HG03521 (cell line): Measurements from ENCODE around the gene SAMD10.
"Not testable (repeated sequence)": the region's sequence is repeated elsewhere in the genome, so short reads cannot be mapped to it uniquely, and the experiment has no call there.

Experiments
- ATAC-seq: cut with Tn5 transposase; IDR thresholded peaks from one replicate; pipeline ENCODE4 v1.9.1; 2021; ENCODE audit warnings: mild to moderate bottlenecking, moderate library complexity; ENCODE audit not compliant: unreplicated experiment

Gene SAMD10

DNA sequence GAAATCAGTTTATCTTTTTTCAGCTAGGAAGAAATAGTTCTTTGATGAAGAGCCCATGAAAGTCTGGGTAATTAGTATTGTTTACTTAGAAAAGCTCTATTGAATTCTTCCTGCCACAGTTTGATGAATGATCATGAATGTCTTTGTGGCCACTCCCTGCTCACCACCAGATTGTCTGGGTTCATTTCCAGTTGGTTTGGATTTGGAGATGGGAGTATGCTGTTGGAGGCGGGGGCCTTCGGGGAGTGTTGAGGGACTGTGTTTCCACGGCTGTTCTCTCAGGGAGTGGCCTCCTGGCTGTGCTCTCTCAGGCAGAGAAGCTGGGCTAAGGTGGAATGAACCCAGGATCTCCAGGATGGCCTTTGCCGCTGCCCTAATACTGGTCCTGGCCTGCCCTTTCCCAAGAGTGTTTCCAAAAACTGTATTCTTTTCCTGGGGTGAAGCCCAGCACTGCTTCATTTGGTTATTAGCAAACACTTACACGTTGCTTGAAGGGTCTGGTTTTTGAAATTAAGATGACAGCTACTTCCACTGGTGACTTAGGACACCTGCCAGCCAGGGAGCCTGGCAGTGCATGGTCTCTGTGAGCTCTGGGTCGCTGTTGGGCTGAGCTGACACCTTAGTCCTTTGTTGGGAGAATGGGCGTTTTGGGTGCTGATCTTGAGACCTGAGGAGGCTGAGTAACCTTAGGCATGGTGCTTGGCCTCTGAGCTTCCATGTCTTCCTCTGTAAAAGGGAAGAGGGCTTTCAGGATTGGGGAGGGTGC lies 24.7 kb upstream of the SAMD10 start:
- ATAC-seq: no peak

DNA sequence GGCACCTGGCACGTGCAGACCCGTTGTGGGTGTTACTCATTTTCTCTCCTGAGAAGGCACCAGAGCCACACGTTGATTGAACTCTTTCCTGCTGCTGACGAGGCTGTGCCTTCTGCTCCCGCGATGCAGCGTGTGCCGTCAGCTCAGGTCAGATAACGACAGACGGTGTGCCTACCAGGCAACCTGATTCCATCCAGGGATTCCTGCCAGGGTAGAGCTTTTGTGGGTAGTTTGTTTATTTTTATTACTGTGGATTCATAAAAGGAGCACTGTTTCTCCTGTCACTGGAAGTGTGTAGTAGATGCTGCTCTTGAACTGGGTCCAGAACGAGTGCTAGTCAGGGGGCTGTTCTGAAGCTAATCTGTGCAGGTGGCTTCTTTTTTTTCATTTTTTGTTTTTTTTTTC lies 22.2 kb upstream of the SAMD10 start:
- no peak for ATAC-seq

DNA sequence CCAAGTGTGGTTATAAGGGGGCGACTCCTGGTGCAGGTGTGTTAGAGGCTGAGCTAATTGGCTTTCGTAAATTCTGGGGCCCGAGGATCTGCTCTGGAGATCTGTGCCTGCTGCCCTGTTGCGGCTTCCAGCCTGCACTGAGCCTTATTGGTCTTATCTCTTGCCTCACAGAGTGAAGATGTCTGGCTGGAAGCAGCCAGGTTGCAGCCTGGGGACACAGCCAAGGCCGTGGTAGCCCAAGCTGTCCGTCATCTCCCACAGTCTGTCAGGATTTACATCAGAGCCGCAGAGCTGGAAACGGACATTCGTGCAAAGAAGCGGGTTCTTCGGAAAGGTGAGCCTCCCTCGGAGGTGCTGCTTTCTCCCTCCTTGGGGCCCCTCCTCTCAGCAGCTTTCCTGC lies 21.5 kb upstream of the SAMD10 start:
- no peak for ATAC-seq

DNA sequence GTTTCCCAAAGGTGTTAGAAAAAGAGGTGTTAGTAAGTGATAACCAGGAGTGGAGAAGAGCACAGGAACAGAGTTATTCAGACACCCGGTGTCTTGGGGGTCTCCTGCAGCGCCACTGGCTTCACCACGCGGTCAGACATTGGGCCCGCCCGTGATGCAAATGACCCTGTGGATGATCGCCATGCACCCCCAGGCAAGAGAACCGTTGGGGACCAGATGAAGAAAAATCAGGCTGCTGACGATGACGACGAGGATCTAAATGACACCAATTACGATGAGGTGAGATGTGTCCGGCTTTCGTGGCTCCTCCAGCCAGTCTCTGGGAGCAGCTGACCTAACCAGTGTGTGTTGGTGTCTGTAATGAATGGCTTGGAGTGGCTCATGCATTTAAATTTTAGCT lies 3.5 kb upstream of the SAMD10 start:
- no peak for ATAC-seq

DNA sequence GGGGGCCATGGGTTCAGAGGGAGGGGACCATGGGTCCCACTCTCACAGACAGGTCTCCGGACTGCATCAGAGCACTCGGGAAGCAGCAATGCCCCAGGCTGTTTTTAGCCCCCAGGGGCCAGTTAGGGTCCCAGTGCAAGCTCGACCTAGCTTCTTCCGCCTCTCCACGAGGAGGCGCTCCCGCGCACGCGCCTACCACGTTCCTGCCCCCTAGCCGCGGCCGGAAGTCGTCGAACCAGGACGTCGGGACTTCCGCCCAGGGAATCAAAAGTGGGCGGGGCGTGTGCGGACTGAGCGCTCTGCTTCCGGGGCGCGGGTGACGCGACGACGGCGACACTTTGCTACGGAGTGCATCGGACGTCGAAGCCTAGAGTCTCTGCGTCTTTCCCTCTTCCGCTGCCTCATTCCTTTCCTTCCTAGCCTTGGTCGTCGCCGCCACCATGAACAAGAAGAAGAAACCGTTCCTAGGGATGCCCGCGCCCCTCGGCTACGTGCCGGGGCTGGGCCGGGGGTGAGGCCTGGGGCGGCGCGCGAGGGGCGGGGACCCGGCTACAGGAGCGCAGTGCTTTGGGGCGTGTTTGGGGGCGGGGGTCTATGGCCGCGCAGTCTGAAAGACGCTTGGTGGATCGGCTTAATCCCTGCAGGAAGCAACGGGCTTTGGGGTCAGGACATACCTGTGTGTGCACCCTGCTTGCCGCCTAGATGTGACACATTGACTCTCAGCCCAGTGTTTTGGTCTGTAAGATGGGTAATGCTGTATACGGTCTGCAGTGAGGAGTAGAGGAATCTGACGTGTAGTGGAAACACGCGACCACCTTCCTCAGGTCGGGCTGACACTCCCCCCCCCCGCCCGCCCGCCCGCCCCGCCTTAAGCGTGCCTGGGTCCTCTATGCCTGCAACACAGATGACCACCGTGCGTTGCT lies 1.6 kb upstream of the SAMD10 start, which contains the start of gene PRPF6:
PRPF6 (plus strand) TSS at position 327 of the 923 bp plus-strand sequence; CDS start at position 441, 114 bp downstream.
- peak; percentile 53 for ATAC-seq

DNA sequence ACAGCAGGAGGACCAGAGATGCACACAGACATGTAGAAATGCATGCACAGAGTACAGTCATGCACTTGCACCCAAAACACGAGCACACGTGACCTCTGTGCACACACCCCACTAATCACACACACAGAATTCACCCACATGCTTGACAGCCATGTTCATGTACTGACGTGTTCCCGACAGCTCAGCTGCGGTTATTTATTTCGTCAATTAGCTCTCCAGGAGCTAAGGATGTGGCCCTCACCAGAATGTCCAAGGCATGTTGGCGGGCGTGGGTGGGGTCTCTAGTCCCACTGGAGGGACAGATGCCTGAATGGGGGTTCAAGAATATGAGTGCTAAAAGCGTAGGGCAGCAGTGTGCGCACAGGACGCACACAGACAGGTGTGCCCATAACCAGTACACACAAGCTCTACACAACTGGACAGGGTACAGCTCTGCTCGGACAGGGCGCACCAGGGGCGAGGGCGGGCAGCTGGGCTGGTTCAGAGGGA lies 919 bp upstream of the SAMD10 start:
- ATAC-seq: peak; percentile 7

DNA sequence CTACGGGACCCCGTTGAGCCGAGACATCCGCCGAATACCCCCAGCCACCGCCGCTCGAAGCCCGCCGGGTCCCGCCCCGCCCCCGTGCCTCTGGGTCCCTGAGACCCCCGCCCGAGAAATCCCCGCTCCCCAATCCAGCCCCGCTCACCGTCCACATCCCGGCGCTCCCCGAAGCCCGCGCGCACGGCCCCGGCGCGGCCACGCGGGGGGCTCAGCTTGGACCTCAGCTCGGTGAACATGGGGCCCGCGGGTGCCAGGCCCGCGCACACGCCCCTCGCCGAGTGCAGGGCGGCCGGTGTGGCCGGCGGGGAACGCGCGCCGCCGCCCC lies 249 bp downstream of the SAMD10 start:
- no peak for ATAC-seq

DNA sequence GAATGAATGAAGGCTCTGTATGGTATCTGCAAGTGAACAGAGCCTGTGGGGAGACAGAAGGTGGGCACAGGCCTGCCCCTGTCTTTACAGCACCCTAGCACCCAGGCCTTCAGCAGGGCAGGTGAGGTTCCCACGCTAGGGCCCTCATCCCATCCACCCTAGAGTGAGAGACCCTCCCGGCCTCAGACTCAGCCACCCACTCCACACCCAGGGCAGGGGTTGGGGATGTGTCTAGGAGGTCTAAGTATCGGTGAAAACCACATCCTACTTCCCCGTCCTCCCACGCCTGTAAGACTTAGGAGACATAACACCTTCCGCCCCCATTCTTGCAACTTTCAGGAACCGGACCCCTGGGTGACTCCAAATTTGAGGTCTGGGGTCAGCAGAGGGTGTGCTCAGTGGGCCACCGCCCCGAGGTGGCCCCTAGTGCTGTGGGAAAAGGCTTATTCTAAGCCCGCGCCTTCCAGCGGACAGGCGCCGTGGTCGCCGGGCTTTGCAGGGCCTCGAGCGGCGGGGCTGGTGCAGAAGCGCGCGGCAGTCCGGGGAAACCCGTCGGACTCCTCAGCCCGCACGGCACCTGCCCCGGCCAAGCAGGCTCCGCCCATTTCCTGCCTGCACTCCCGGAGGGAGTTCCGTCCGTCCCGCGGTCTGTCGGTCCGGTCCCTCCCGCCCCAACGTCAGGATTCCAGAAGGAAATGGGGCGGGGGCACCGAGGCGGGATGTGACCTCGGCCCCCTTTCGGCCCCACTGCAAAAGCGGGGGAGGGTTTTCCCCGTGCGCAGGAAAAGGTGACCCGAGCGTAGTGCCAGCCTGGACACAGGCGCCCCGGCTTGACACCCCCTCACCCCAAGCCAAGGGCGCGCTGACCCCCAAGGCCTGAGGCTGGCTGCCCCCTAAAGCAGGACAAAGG lies 868 bp downstream of the SAMD10 start:
- peak; percentile 27 for ATAC-seq

DNA sequence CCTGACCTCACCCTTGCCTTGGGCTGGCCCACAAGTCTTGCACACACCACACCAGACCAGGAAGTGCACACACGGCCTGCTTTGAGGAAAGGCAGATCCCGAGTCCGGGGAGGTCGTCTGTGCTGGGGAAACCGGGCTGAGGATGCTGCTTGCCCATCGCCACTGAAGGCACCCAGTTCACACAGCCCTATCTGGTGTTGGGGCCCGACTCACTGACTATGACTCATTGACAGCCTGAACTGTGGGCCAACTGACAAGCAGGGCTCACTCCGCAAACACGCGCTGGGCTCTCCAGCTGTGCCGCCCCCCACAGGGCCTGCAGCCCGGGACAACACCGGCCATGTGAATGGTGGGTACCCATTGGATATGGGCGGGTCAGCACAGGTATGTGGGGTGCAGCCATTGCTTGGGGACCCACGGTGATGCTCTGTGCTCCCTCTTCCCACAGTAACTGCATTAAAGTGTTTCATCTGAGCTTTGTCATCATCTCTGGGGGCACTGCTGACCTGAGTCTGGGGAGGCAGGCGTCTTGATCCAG lies 1.6 kb downstream of the SAMD10 start:
- no peak for ATAC-seq

DNA sequence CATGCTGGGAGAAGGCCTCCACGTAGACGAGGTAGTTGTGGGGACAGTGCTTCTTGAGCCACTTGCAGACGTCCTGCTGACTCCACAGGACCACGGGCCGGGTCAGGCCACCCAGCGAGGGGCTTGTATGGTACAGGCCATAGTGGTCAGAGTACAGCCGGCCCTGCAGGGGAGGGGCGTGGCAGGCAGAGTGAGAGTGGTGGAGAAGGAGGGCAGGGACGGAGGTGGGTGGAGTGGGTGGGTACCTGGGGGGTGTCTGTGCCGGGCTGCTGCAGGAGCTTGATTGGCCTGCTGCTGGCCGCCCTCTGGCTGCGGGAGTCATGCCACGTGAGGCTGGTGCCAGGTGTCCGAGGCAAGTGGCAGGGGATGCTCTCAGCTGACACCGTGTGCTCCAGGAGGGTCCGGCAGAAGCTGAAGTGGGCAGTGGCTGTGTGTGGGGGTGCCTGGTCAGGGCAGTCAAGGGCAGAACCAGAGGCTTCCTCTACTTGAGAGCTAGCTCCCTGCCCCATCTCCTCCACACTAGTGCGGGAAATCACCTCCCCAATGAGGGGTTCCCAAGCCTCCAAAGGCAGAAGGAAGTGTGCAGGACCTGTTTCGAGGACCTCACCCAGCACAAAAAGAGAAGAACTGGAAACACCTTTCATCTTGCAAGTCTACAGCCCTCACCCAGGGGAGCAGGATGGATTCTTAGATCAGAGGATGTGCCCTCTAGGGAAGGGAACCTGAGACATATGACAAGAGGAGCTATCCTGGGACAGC lies 2.3 kb downstream of the SAMD10 start:
- ATAC-seq: no peak

DNA sequence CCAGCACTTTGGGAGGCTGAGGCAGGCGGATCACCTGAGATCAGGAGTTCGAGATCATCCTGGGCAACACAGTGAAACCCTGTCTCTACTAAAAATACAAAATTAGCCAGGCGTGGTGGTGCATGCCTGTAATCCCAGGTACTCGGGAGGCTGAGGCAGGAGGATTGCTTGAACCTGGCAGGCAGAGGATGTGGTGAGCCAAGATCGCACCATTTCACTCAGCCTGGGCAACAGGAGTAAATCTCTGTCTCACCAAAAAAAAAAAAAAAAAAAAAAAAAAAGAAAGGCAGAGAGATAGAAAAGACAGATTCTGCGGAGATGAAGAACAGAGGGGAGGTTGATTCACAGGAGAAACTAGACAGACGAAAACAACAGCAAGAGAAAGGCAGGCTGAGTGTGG lies 2.9 kb downstream of the SAMD10 start:
- ATAC-seq: not testable (repeated sequence)

DNA sequence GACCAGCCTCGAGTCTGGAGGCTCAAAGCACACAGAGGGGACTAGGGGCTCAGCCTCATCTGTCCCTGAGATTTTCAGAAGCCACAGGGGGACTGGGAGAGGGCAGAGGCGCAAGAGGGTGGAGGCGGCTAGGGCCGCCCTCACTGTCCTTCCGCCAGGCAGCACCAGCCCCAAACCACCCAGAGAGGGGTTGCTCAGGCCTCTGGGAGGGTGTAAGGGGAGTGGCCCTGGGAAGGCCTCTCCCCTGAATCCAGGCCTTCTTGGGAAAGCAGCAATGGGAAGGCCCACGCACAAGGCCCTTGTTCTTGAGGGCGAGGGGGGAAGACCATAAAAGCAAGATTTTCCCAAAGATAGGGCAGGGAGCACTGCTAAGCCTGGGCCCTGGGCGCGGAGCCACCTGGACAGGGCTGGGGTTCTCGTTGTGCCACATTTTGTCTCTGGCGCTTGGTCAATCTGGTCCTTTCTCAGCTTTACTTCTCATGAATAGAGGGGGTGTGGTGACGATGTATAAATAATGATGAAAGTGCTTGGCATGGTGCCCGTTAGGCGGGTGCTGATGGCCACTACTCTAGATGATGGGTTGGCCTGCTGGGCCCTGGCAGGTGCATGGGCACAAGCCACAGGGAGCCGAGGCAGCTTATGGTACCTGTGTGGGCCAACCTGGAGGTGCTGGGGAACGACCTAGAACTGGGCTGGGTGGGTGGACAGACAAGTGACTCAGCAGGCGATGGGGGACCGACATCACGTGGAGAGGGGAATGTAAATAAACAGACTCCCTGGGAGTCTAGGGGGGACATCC lies 4.8 kb downstream of the SAMD10 start:
- no peak for ATAC-seq

DNA sequence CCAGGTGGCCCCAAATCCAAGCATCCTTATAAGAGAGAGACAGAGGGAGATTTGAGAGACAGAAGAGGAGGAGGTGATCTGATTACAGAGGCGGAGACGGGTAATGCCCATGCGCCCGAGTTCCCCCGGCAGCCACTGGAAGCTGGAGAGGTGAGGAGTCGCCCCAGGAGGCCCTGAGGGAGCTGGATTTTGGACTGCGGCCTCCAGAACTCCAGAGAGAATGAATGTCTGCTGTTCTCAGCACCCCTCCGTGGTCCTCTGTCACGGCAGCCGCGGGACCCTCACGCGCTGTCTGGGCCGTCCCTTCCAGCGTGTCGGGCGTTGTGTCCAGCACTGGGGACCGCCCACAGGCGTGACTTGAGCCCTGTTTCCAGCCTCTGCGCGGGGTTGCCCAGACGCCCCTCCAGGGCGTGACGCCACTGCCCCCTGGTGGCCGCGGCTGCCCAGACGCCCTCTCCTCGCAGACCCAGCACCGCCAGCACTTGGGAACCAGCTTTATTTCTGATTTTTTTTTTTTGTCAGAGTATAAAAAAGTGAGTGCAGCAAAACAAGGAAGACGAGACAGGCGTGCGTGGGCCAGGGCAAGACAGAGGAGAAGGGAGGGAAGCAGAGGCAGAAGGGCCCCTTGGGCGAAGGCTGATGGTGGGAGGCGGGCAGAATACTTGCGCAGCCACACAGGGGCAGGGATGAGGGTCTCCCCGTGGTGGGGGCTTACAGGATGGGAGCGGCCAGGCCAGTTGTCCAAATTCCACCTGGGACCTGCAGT lies 5.6 kb downstream of the SAMD10 start:
- peak; percentile 35 for ATAC-seq

DNA sequence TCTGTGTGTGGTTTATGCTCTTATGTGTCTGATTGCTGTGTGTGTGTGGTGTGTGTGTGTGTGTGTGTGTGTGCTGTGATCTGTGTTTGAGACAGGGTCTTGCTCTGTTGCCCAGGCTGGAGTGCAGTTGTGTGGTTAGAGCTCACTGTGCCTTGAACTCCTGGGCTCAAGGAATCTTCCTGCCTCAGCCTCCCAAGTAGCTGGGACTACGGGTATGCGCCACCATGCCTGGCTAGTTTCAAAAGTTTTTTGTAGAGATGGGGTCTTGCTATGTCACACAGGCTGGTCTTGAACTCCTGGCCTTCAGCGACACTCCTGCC lies 6.3 kb downstream of the SAMD10 start:
- no peak for ATAC-seq

DNA sequence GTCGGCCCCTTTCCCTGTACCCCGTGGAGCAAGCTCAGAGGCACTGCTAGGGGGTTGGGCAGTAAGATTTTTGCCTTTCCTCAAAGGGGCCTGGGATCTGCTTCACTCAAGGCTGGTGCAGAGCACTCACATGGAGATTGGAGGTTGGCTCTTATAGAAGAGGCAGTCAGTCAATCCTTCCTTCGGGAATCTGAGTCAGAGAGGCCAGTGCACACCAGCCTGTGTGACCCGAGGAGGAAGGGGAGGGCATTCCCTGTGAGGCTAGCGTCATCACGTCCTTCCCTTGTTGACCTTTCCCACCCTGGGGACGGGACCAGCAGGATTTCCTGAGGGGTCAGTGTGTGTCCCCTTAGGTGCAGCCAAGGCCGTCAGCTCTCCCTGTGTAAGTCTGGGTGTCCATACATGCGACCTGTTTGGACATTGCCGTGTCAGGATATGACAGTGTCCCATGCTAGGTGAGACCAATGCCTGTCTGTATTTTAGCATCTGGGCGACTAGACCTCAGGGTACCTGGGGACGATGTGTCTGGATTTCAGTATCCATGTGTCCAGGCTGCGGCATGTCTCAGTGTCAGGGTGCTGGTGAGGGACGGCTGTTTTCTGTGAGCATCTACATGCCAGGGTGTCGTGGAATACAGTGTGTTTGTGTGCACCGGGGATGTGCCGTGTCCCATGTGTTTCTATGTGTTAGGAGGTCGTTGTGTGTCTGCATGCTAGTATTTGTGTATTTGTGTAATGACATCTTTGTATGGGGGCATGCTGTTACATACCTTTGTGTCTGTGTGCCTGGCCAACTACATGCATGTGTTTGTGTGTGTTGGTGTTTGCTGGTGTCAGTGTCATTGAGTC lies 6.9 kb downstream of the SAMD10 start:
- ATAC-seq: no peak

DNA sequence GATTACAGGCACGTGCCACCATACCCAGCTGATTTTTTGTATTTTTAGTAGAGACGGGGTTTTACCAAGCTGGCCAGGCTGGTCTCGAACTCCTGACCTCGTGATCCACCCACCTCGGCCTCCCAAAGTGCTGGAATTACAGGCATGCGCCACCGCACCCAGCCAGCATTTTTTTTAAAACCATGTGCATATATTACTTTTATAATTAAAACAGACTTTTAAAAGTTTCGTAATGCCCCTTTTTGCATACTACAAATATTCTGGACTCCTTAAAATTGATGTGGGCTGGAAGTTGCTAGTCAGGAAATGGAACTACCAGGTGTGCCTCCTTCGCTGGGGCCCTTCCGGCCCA lies 7.5 kb downstream of the SAMD10 start:
- ATAC-seq: not testable (repeated sequence)

DNA sequence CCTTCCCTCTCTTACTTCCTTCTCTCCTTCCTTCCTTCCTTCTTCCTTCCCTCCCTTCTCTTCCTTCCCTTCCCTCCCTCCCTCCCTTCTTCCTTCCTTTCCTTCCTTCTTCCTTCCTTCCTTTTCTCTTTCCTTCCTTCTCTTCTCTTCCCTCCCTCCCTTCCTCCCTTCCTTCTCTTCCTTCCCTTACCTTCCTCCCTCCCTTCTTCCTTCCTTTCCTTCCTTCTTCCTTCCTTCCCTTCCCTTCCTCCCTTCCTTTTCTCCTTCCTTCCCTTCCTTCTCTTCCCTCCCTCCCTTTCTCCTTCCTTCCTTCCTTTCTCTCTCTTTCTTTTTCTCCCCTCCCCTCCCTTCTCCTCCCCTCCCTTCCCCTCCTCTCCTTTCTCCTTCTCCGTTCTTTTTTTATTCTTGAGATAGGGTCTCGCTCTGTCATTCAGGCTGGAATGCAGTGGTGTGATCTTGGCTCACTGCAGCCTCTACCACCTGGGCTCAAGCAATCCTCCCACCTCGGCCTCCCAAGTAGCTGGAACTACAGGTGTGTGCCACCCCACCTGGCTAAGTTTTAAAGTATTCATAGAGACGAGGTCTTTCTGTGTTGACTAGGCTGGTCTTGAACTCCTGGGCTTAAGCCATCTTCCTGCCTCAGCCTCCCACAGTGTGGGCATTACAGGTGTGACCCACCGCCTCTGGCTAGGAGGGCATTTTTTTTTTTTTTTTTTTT lies 8.6 kb downstream of the SAMD10 start:
- ATAC-seq: no peak
